ENCODE data around the gene LRRC18. TPM values are rescaled to one million over a fixed set of nuclear protein-coding genes. Genes with fewer than 3 reads are reported as not detected.

The LRRC18 gene
- total RNA-seq, 1 experiment from 2014 or later: not detected

DNA sequence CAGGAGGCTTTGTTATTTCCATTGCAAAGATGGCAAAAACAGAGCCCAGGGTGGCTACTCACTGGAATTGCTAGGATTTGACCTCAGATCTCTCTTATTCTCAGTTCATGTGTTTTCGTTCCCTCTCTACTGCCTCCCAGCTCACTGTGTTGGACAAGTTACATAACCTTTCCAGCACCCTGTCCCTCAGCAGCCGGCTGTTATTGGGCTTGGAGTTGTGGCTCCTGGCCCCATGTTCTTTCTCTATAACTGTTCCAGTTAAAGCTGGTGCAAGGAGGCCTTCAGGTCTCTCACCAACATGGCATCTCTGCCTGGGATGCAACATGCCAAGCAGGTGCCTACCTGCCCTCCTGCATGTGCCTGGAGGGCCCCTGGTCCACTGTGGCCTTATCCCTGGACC, 56.8 kb downstream of the LRRC18 start:
- ATAC-seq (no peak), DNase-seq (no peak)
- Histone ChIP-seq H3K9me2 (replicated peaks; ENCODE audit: low read length) (no peaks in the 10 kb centered on the region), H3K27ac (ENCODE audit: low read length) (no peak overlapping the region), H3K36me3 (ENCODE audit: low read depth, low read length) (no peaks in the 10 kb centered on the region), H2AFZ (ENCODE audit: low read length) (no peak overlapping the region), H3K4me1 (ENCODE audit: insufficient read depth, low read length) (no peaks in the 10 kb centered on the region), H4K20me1 (ENCODE audit: low read length) (no peaks in the 10 kb centered on the region), H3K4me3 (ENCODE audit: low read length) (no peak overlapping the region), H3F3A (ENCODE audit: low read length, unreplicated experiment) (no peaks in the 10 kb centered on the region), H3K9ac (ENCODE audit: low read length) (no peak overlapping the region), H3K79me2 (ENCODE audit: low read length) (no peaks in the 10 kb centered on the region), H3K9me3 (ENCODE audit: low read length) (no peaks in the 10 kb centered on the region), H3K27me3 (ENCODE audit: low read length) (peaks cover 41% of the 10 kb centered on the region), H3K4me2 (ENCODE audit: low read length) (no peak overlapping the region)
- POLR2A ChIA-PET (ENCODE audit: unreplicated experiment): no interaction called here
- TF ChIP-seq EZH2 (IDR thresholded peaks at IDR 0.05; ENCODE audit: low read length, unreplicated experiment): no peak
- TF ChIP-seq, protein P1, sequence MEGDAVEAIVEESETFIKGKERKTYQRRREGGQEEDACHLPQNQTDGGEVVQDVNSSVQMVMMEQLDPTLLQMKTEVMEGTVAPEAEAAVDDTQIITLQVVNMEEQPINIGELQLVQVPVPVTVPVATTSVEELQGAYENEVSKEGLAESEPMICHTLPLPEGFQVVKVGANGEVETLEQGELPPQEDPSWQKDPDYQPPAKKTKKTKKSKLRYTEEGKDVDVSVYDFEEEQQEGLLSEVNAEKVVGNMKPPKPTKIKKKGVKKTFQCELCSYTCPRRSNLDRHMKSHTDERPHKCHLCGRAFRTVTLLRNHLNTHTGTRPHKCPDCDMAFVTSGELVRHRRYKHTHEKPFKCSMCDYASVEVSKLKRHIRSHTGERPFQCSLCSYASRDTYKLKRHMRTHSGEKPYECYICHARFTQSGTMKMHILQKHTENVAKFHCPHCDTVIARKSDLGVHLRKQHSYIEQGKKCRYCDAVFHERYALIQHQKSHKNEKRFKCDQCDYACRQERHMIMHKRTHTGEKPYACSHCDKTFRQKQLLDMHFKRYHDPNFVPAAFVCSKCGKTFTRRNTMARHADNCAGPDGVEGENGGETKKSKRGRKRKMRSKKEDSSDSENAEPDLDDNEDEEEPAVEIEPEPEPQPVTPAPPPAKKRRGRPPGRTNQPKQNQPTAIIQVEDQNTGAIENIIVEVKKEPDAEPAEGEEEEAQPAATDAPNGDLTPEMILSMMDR (conservative IDR thresholded peaks at IDR 0.05; ENCODE audit: low read depth, low read length): no peak
- no peak for TF ChIP-seq EZH2phosphoT487 (IDR thresholded peaks at IDR 0.05; ENCODE audit: borderline replicate concordance, low read length)
- intact Hi-C loops (cut with micrococcal nuclease): no loop called here
- no TSS peak for BruUV-seq (replicated peaks)
- CTCF ChIA-PET: no interaction called here

DNA sequence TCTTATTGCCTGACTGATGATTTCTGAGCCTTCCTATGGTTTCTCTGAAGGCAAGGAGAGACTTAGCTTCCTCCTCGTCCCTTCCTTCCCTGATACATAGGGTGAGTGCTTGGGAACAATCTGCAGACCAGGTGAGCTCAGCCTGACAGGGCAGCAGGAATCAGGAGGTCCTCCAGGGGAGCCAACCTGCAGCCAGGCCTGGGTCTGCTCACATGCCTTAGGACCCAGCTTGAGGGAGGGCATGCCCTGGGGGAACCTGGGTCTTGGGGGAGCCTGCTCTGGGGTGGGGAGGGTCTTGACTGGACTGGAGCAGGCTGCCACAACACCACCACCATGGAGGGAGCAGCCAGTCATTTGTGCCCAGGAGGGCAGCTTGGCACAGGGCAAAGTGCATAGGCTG, 57.7 kb downstream of the LRRC18 start:
- DNase-seq: no peak
- H3K9ac ChIP-seq (ENCODE audit: low read length): no peak overlapping the region
- H3K27me3 ChIP-seq (ENCODE audit: low read length): peaks cover 48% of the 10 kb centered on the region
- H4K20me1 ChIP-seq (ENCODE audit: low read length): no peaks in the 10 kb centered on the region
- intact Hi-C loops (cut with micrococcal nuclease): no loop called here
- H3F3A ChIP-seq (ENCODE audit: low read length, unreplicated experiment): no peaks in the 10 kb centered on the region
- H3K4me3 ChIP-seq (ENCODE audit: low read length): no peak overlapping the region
- no peak overlapping the region for H3K27ac ChIP-seq (ENCODE audit: low read length)
- CTCF ChIA-PET: no interaction called here
- no peaks in the 10 kb centered on the region for H3K9me3 ChIP-seq (ENCODE audit: low read length)
- TF ChIP-seq EZH2 (IDR thresholded peaks at IDR 0.05; ENCODE audit: low read length, unreplicated experiment) (no peak), EZH2phosphoT487 (IDR thresholded peaks at IDR 0.05; ENCODE audit: borderline replicate concordance, low read length) (no peak)
- TF ChIP-seq, protein P1 (conservative IDR thresholded peaks at IDR 0.05; ENCODE audit: low read depth, low read length): no peak
- H3K79me2 ChIP-seq (ENCODE audit: low read length): no peaks in the 10 kb centered on the region
- H3K4me1 ChIP-seq (ENCODE audit: insufficient read depth, low read length): no peaks in the 10 kb centered on the region
- no TSS peak for BruUV-seq (replicated peaks)
- POLR2A ChIA-PET (ENCODE audit: unreplicated experiment): no interaction called here
- H3K9me2 ChIP-seq (replicated peaks; ENCODE audit: low read length): no peaks in the 10 kb centered on the region
- no peak overlapping the region for H2AFZ ChIP-seq (ENCODE audit: low read length)
- ATAC-seq: no peak
- H3K4me2 ChIP-seq (ENCODE audit: low read length): no peak overlapping the region
- H3K36me3 ChIP-seq (ENCODE audit: low read depth, low read length): no peaks in the 10 kb centered on the region

DNA sequence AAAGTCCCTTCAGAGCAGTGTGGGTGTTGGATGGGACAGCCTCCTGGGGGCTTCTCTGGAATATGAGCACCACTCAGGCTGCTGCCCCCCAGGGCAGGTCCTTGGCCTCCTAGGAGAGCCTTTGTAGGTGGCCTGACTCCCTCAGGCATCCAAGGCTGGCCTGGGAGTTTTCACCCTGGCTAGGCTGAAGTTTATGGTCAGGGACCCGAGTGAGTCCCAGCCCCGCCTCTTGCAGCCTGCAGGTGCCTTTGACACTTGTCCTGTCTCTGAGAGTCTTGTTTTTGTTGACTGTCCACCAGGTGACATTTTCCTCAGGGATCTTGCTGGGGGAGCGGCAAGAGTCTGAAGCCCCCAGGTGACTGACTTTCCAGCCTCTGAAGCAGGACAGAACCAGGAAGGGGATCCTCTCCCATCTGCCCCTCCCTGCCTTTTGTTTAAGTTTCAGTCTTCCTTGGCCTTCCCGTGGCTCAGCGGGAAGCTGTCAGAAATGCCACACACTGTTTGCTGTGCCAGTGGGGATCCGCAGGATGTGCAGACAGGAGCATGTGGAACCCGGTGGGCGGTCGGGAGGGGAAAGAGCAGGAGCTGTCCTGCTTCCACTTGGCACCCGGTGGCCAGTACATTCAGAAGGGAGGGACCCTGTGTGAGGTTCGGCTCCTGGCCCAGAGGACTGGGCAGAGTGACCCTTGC, 59.5 kb downstream of the LRRC18 start:
- H3F3A ChIP-seq (ENCODE audit: low read length, unreplicated experiment): no peaks in the 10 kb centered on the region
- ATAC-seq (no peak), DNase-seq (no peak)
- H3K27me3 ChIP-seq (ENCODE audit: low read length): peaks cover 61% of the 10 kb centered on the region
- no peaks in the 10 kb centered on the region for H3K36me3 ChIP-seq (ENCODE audit: low read depth, low read length)
- no peaks in the 10 kb centered on the region for H3K9me3 ChIP-seq (ENCODE audit: low read length)
- TF ChIP-seq EZH2phosphoT487 (IDR thresholded peaks at IDR 0.05; ENCODE audit: borderline replicate concordance, low read length): no peak
- TF ChIP-seq, protein P1 (conservative IDR thresholded peaks at IDR 0.05; ENCODE audit: low read depth, low read length): no peak
- no peak for TF ChIP-seq EZH2 (IDR thresholded peaks at IDR 0.05; ENCODE audit: low read length, unreplicated experiment)
- H4K20me1 ChIP-seq (ENCODE audit: low read length): no peaks in the 10 kb centered on the region
- H3K4me2 ChIP-seq (ENCODE audit: low read length): no peak overlapping the region
- H3K79me2 ChIP-seq (ENCODE audit: low read length): no peaks in the 10 kb centered on the region
- ChIA-PET POLR2A (ENCODE audit: unreplicated experiment) (no interaction called here), CTCF (no interaction called here)
- H3K4me1 ChIP-seq (ENCODE audit: insufficient read depth, low read length): no peaks in the 10 kb centered on the region
- H3K9ac ChIP-seq (ENCODE audit: low read length): no peak overlapping the region
- H2AFZ ChIP-seq (ENCODE audit: low read length): no peak overlapping the region
- H3K4me3 ChIP-seq (ENCODE audit: low read length): no peak overlapping the region
- no TSS peak for BruUV-seq (replicated peaks)
- intact Hi-C loops (cut with micrococcal nuclease): no loop called here
- no peaks in the 10 kb centered on the region for H3K9me2 ChIP-seq (replicated peaks; ENCODE audit: low read length)
- H3K27ac ChIP-seq (ENCODE audit: low read length): no peak overlapping the region
